ENCODE results near the gene CFAP44.

DNA sequence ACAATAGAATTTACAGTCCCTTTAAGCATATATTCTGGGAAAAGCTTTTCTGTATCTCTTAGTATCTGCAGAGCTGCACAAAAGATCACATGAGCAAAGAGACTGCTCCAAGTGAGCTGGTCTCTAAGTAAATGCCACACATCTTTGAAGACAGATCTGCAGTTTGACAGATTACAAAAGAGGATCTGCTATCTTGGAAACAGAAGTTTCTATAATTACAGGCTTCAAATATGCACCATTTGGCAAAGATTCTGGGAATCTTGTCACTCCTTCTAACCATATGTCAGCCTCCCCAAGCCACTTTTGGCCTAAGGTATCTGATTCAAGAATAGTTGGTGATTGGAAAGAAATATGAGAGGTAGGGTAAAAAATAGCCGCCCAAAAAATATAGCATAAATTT is 9.6 kb upstream of the CFAP44 start:
- no peak for TF ChIP-seq POLR2A (IDR thresholded peaks at IDR 0.05; ENCODE audit: low read length)
- TF ChIP-seq GATA1 (IDR thresholded peaks at IDR 0.05; ENCODE audit: low read depth, low read length): no peak
